PC-9 (cell line): ENCODE measurements around the gene PCDHGB7.
"Not testable (repeated sequence)": the region's sequence is repeated elsewhere in the genome, so short reads cannot be mapped to it uniquely, and the experiment has no call there.

Source experiments
- CTCF ChIP-seq: fragments of 200-600 bp; sonication (generic); conservative IDR thresholded peaks from 2 replicates; pipeline ENCODE4 v1.6.1; 2017; ENCODE audit warnings: mixed run types, antibody characterized with exemption, mild to moderate bottlenecking, moderate library complexity
- EZH2 ChIP-seq: fragments of 200-600 bp; sonication (generic); IDR thresholded peaks from 2 replicates; pipeline ENCODE4 v1.8.0; 2017; ENCODE audit warnings: antibody characterized with exemption, low read depth

GRCh38 chr5:141397756-141398551 lies 19.5 kb upstream of the PCDHGB7 start, which contains the start of gene PCDHGB5:
- TF ChIP-seq EZH2, CTCF: not testable (repeated sequence)
